ENCODE results near the gene AGO3. TPM values are rescaled to one million over a fixed set of nuclear protein-coding genes. Genes with fewer than 3 reads are reported as not detected.

The AGO3 gene
- total RNA-seq, result 10 to 100 TPM; 12.7 to 21.4 (median 18.1) TPM

GRCh38 chr1:35930593-35931445, at the start of gene AGO3:
Gene AGO3 (plus strand): TSS chr1:35931105. CDS start chr1:35931427, 322 bp downstream.
- no peaks in the 10 kb centered on the region for H3K9me3 ChIP-seq
- no peaks in the 10 kb centered on the region for H3K27me3 ChIP-seq
- DNase-seq (ENCODE audit: low spot score in 2 of 2), result peak; percentile 90 to 93
- TF ChIP-seq POLR2A (IDR thresholded peaks at IDR 0.05) (peak in 1 of 2 donors; percentile 83), CTCF (IDR thresholded peaks at IDR 0.05) (no peak), POLR2AphosphoS5 (IDR thresholded peaks at IDR 0.05) (peak in 1 of 3 donors; percentile 24)
- peaks cover 32% of the 10 kb centered on the region for H3K4me1 ChIP-seq
- peak within 1 kb of the TSS; percentile 74 for H3K4me3 ChIP-seq
- H3K27ac ChIP-seq, result peak within 1 kb of the TSS; percentile 99
- H3K36me3 ChIP-seq, result no peaks in the 10 kb centered on the region
- WGBS, result 0% methylated on average over 17 of the region's 112 CpGs

- Histone ChIP-seq H3K36me3 (no peaks in the 10 kb centered on the region), H3K27me3 (no peaks in the 10 kb centered on the region), H3K27ac (no peak overlapping the region), H3K9me3 (no peaks in the 10 kb centered on the region), H3K4me1 (peaks cover 23% of the 10 kb centered on the region), H3K4me3 (no peak overlapping the region)
- TF ChIP-seq EP300 (IDR thresholded peaks at IDR 0.05), result no peak
- no peak for TF ChIP-seq CTCF (IDR thresholded peaks at IDR 0.05)
- no peak for TF ChIP-seq POLR2A (IDR thresholded peaks at IDR 0.05)
- TF ChIP-seq POLR2AphosphoS5 (IDR thresholded peaks at IDR 0.05), result no peak
- DNase-seq (ENCODE audit: low spot score in 2 of 2), result no peak
- 60% methylated on average over 4 of the region's 4 CpGs for WGBS
Measured at GRCh38 chr1:35881850-35882273, 49.0 kb upstream of the AGO3 start.

- no peak overlapping the region for H3K27ac ChIP-seq
Measured at GRCh38 chr1:35882586-35882944, 48.3 kb upstream of the AGO3 start.

GRCh38 chr1:35882945-35883634, 47.8 kb upstream of the AGO3 start, which contains the start of gene AGO1:
Gene AGO1 (plus strand): TSS chr1:35883209. CDS start chr1:35883422, 213 bp downstream.
- DNase-seq (ENCODE audit: low spot score in 2 of 2), result peak; percentile 96
- Histone ChIP-seq H3K36me3 (no peaks in the 10 kb centered on the region), H3K9me3 (no peaks in the 10 kb centered on the region), H3K4me3 (peak within 1 kb of the TSS; percentile 93), H3K27me3 (no peaks in the 10 kb centered on the region), H3K4me1 (peaks cover 23% of the 10 kb centered on the region), H3K27ac (peak within 1 kb of the TSS; percentile 64)
- under 1% methylated on average over 20 of the region's 58 CpGs for WGBS
- TF ChIP-seq POLR2AphosphoS5 (IDR thresholded peaks at IDR 0.05) (peak in 2 of 3 donors; percentile 47 to 49), CTCF (IDR thresholded peaks at IDR 0.05) (peak; percentile 96 to 99), EP300 (IDR thresholded peaks at IDR 0.05) (no peak), POLR2A (IDR thresholded peaks at IDR 0.05) (peak in 1 of 2 donors; percentile 64)

More at GRCh38 chr1:35882586-35882944, 48.3 kb upstream of the AGO3 start:
- no peak for DNase-seq (ENCODE audit: low spot score in 2 of 2)
- Histone ChIP-seq H3K4me3 (peak overlapping the region; percentile 93), H3K27me3 (no peaks in the 10 kb centered on the region), H3K4me1 (peaks cover 23% of the 10 kb centered on the region), H3K36me3 (no peaks in the 10 kb centered on the region), H3K9me3 (no peaks in the 10 kb centered on the region)
- TF ChIP-seq EP300 (IDR thresholded peaks at IDR 0.05), result no peak
- no peak for TF ChIP-seq POLR2A (IDR thresholded peaks at IDR 0.05)
- no peak for TF ChIP-seq POLR2AphosphoS5 (IDR thresholded peaks at IDR 0.05)
- TF ChIP-seq CTCF (IDR thresholded peaks at IDR 0.05), result no peak
- WGBS, result 50% methylated on average over 16 of the region's 16 CpGs

- no peaks in the 10 kb centered on the region for H3K9me3 ChIP-seq
- H3K27me3 ChIP-seq, result no peaks in the 10 kb centered on the region
- peak in 1 of 2 donors; percentile 71 for DNase-seq (ENCODE audit: low spot score in 2 of 2)
- WGBS, result 0% methylated on average over 20 of the region's 29 CpGs
- peak overlapping the region; percentile 64 for H3K27ac ChIP-seq
- H3K4me1 ChIP-seq, result peaks cover 23% of the 10 kb centered on the region
- H3K36me3 ChIP-seq, result peaks cover 4% of the 10 kb centered on the region
- H3K4me3 ChIP-seq, result peak overlapping the region; percentile 93
- TF ChIP-seq POLR2A (IDR thresholded peaks at IDR 0.05) (no peak), EP300 (IDR thresholded peaks at IDR 0.05) (no peak), POLR2AphosphoS5 (IDR thresholded peaks at IDR 0.05) (no peak), CTCF (IDR thresholded peaks at IDR 0.05) (no peak)
Measured at GRCh38 chr1:35883635-35884101, 47.2 kb upstream of the AGO3 start.

Data from suprapubic skin (tissue), 4 donors.